Nephron (organoid): Measurements from ENCODE around the gene AKR1D1.
"Not testable (repeated sequence)": the region's sequence is repeated elsewhere in the genome, so short reads cannot be mapped to it uniquely, and the experiment has no call there.

Experiments used
- H3K27ac Mint-ChIP-seq, 3 experiments: 2 replicates each; pipeline ENCODE4 v1.8.0; 2020; ENCODE audit warnings: mixed read lengths in 3 of 3, mild to moderate bottlenecking in 2 of 3, moderate library complexity in 1 of 3
- H3K27me3 Mint-ChIP-seq: 2 replicates; pipeline ENCODE4 v1.8.0; 2021; ENCODE audit warnings: low read depth, mild to moderate bottlenecking, moderate library complexity, mixed read lengths
- H3K36me3 Mint-ChIP-seq: 2 replicates; pipeline ENCODE4 v1.8.0; 2020; ENCODE audit warnings: low read depth, mixed read lengths
- H3K4me1 Mint-ChIP-seq: 2 replicates; pipeline ENCODE4 v1.8.0; 2020; ENCODE audit warnings: mixed read lengths
- H3K4me3 Mint-ChIP-seq, 3 experiments: 2 replicates each; pipeline ENCODE4 v1.8.0; 2020; ENCODE audit warnings: mild to moderate bottlenecking in 3 of 3, mixed read lengths in 3 of 3, moderate library complexity in 2 of 3
- H3K9me3 Mint-ChIP-seq: 2 replicates; pipeline ENCODE4 v1.8.0; 2020; ENCODE audit warnings: mixed read lengths
- TF ChIP-seq, protein P1 (sequence below), 3 experiments: fragments of 200-600 bp; sonication (generic); IDR thresholded peaks; one replicate each; pipeline ENCODE4 v1.5.0; 2021; ENCODE audit warnings: antibody characterized with exemption in 3 of 3; ENCODE audit not compliant: unreplicated experiment in 3 of 3

Gene AKR1D1

DNA sequence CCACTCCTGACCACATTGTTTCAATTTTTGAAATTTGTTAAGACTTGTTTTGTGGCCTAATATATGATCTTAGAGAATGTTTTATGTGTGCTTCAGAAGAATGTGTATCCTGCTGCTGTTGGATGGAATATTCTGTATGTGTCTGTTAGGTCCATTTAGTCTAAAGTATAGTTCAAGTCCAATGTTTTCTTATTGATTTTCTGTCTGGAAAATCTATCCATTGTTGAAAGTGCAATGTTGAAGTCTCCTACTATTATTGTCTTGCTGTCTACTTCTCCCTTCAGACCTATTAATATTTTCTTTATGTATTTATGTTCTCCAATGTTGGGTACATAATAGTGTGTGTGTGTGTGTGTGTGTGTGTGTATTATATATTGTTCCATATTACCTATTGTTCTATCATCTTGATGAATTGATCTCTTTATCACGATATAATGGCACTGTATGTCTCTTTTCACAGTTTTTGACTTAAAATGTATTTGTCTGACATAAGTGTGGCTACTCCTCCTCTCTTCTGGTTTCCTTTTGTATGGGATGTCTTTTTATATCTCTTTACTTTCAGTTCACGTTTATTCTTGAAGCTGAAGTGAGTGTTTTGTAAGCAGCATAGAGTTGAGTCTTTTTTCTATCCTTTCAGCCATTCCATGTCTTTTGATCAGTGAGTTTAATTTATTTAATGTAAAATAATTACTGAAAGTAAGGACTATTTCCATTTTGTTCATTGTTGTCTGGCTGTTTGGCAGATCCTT is 61.3 kb downstream of the AKR1D1 start:
- Mint-ChIP-seq H3K27ac (no peak overlapping the region), H3K27me3 (no peaks in the 10 kb centered on the region), H3K4me1 (no peaks in the 10 kb centered on the region), H3K36me3 (no peaks in the 10 kb centered on the region), H3K4me3 (no peak overlapping the region), H3K9me3 (no peaks in the 10 kb centered on the region)
- TF ChIP-seq, protein P1, sequence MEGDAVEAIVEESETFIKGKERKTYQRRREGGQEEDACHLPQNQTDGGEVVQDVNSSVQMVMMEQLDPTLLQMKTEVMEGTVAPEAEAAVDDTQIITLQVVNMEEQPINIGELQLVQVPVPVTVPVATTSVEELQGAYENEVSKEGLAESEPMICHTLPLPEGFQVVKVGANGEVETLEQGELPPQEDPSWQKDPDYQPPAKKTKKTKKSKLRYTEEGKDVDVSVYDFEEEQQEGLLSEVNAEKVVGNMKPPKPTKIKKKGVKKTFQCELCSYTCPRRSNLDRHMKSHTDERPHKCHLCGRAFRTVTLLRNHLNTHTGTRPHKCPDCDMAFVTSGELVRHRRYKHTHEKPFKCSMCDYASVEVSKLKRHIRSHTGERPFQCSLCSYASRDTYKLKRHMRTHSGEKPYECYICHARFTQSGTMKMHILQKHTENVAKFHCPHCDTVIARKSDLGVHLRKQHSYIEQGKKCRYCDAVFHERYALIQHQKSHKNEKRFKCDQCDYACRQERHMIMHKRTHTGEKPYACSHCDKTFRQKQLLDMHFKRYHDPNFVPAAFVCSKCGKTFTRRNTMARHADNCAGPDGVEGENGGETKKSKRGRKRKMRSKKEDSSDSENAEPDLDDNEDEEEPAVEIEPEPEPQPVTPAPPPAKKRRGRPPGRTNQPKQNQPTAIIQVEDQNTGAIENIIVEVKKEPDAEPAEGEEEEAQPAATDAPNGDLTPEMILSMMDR (IDR thresholded peaks at IDR 0.05; ENCODE audit: unreplicated experiment in 3 of 3) = no peak

DNA sequence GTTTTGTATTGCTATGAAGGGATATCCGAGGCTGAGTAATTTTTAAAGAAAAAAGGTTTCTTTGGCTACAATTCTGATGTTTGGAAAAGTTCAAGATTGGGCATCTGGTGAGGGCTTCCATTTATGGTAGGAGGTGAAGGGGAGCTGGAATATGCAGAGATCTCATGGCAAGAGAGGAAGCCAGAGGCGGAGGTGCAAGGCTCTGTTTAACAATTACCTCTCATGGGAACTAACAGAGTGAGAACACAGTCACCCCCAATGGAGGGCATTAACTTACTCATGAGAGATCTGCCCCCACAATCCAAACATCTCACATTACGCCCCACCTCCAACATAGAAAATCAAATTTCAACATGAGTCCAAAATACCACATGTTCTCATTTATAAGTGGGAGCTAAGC is 62.0 kb downstream of the AKR1D1 start:
- H3K36me3 Mint-ChIP-seq = no peaks in the 10 kb centered on the region
- no peaks in the 10 kb centered on the region for H3K9me3 Mint-ChIP-seq

DNA sequence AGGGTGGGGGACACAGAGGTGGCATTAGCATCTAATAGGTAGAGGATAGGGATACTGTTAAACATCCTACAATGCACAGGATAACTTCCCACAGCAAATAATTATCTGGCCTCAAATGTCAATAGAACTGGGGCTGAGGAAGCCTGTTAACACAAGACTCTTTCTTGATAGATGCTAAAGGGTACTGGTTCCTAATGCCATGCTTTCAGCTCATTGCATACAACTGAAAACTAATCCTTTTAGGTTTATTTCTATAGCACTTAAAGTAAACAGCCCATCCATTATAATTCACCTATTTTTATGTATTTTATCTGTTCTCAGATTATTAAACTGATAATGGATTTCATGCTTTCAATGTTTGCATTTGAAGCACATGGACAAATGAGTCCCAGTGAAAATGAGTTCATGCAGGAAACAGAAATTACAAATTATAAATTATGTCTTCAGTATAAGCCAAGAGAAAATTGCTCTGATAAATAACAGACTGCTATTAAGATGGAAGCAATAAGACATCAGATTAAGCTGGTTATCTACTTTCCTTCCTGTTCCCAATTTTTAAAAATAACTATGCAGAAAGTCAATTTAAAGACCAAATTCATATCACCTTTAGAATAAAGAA is 66.4 kb downstream of the AKR1D1 start:
- no peak overlapping the region for H3K4me3 Mint-ChIP-seq
- no peaks in the 10 kb centered on the region for H3K4me1 Mint-ChIP-seq
- H3K27me3 Mint-ChIP-seq = no peaks in the 10 kb centered on the region
- H3K36me3 Mint-ChIP-seq = no peaks in the 10 kb centered on the region
- TF ChIP-seq, protein P1 (IDR thresholded peaks at IDR 0.05; ENCODE audit: unreplicated experiment in 3 of 3) = no peak
- no peak overlapping the region for H3K27ac Mint-ChIP-seq
- no peaks in the 10 kb centered on the region for H3K9me3 Mint-ChIP-seq

More for the DNA sequence above, 62.0 kb downstream of the AKR1D1 start:
- H3K4me1 Mint-ChIP-seq = no peaks in the 10 kb centered on the region
- TF ChIP-seq, protein P1 (IDR thresholded peaks at IDR 0.05; ENCODE audit: unreplicated experiment in 3 of 3) = no peak
- H3K27ac Mint-ChIP-seq = no peak overlapping the region
- H3K27me3 Mint-ChIP-seq = no peaks in the 10 kb centered on the region
- no peak overlapping the region for H3K4me3 Mint-ChIP-seq

DNA sequence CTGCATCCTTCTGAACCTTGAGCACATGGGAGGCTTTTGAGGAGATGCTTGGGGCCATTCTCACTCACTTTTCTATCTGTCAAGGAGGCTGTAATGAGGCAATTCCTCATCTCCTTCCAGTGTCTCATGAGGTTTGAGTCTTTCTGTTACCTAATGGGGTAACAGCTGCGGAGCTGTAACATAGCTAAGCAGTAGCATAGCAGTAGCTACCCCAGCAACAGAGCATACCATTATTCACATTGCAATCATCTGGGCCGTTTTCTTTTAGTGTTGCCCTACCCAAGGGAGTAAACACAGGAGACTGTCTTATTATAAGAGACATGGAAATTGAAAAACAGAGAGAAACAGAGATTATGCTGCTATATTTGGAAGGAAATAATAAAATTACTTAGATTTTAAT is 68.7 kb downstream of the AKR1D1 start:
- TF ChIP-seq, protein P1 (IDR thresholded peaks at IDR 0.05; ENCODE audit: unreplicated experiment in 3 of 3) = no peak
- H3K27ac Mint-ChIP-seq = no peak overlapping the region
- no peaks in the 10 kb centered on the region for H3K36me3 Mint-ChIP-seq
- H3K4me3 Mint-ChIP-seq = no peak overlapping the region
- no peaks in the 10 kb centered on the region for H3K9me3 Mint-ChIP-seq
- no peaks in the 10 kb centered on the region for H3K27me3 Mint-ChIP-seq
- H3K4me1 Mint-ChIP-seq = no peaks in the 10 kb centered on the region

DNA sequence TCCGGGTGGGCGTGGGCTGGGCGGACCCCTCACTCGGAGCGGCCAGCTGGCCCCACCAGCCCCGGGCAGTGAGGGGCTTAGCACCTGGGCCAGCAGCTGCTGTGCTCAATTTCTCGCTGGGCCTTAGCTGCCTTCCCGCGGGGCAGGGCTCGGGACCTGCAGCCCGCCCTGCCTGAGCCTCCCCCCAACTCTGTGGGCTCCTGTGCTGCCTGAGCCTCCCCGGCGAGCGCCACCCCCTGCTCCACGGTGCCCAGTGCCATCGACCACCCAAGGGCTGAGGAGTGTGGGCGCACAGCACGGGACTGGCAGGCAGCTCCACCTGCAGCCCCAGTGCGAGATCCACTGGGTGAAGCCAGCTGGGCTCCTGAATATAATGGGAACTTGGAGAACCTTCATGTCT is 70.0 kb downstream of the AKR1D1 start:
- not testable (repeated sequence) for H3K27ac Mint-ChIP-seq, H3K4me3 Mint-ChIP-seq

DNA sequence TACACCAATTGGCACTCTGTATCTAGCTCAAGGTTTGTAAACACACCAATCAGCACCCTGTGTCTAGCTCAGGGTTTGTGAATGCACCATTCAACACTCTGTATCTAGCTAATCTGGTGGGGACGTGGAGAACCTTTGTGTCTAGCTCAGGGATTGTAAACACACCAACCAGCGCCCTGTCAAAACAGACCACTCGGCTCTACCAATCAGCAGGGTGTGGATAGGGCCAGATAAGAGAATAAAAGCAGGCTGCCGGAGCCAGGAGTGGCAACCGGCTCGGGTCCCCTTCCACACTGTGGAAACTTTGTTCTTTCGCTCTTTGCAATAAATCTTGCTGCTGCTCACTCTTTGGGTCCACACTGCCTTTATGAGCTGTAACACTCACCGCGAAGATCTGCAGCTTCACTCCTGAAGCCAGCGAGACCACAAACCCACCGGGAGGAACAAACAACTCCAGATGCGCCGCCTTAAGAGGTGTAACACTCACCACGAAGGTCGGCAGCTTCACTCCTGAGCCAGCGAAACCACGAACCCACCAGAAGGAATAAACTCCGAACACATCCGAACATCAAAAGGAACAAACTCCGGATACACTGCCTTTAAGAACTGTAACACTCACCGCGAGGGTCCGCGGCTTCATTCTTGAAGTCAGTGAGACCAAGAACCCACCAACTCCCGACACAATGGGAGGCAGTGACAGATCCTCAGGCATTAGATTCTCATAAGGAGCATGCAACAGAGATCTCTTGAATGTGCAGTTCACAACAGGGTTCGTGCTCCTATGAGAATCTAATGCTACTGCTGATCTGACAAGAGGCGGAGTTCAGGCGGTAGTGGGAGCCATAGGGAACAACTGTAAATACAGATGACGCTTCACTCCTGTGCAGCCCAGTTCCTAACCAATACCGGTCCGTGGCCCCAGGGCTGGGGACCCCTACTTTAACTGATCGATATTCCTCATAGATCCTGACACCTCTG is 70.8 kb downstream of the AKR1D1 start:
- H3K9me3 Mint-ChIP-seq, H3K36me3 Mint-ChIP-seq, H3K27me3 Mint-ChIP-seq, H3K4me3 Mint-ChIP-seq, H3K27ac Mint-ChIP-seq, H3K4me1 Mint-ChIP-seq: not testable (repeated sequence)

More for the DNA sequence above, 70.0 kb downstream of the AKR1D1 start:
- H3K27me3 Mint-ChIP-seq, H3K9me3 Mint-ChIP-seq, H3K36me3 Mint-ChIP-seq, H3K4me1 Mint-ChIP-seq: not testable (repeated sequence)
